ENCODE measurements around the gene TRIM4. TPM values are rescaled to one million over a fixed set of nuclear protein-coding genes. Genes with fewer than 3 reads are reported as not detected.
A peak's percentile ranks its signal among the peaks of the same experiment; 100 is the strongest.

Gene TRIM4
- total RNA-seq, 4 donors from 2014 or later: 53.8 to 68.1 (median 58.1) TPM

DNA sequence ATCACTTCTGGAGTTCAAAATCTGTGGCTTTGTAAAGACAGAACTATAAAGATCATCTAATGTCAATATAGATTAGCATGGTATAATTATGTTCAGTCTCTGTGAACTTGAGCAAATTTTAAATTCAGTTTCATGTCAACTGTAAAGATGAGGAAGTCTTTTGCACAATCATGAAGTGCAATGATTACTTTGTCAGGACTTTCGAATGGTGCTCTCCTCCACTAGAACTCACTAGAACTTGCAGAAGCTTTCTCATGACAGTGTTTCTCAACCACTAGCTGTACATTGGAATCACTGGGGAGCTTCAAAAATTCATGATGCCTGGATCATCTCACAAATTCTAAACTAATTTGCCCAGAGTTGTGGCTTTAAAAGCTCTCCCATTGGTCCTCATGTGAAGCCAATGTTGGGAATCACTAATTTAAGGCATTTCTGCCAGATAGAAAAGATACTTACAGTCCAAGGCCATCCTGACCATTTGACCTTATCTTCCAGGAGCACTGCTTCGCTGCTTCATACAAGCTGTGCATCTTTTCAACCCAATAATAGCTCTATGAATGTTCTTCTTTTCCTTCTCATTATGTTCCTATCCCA, 55.4 kb downstream of the TRIM4 start:
- WGBS, 2 donors: 53 to 57% methylated on average over 2 of the region's 2 CpGs
- Histone ChIP-seq H3K4me1 (peaks cover 0 to 23% (median 0%) of the 10 kb centered on the region in 4 donors), H3K27me3 (no peaks in the 10 kb centered on the region), H3K4me3 (no peak overlapping the region), H3K9me3 (peaks cover 0 to 26% (median 0%) of the 10 kb centered on the region in 4 donors), H3K27ac (no peak overlapping the region), H3K36me3 (no peaks in the 10 kb centered on the region)
- TF ChIP-seq EP300 (IDR thresholded peaks at IDR 0.05): no peak
- no peak for TF ChIP-seq POLR2A (IDR thresholded peaks at IDR 0.05)
- TF ChIP-seq, protein P1, sequence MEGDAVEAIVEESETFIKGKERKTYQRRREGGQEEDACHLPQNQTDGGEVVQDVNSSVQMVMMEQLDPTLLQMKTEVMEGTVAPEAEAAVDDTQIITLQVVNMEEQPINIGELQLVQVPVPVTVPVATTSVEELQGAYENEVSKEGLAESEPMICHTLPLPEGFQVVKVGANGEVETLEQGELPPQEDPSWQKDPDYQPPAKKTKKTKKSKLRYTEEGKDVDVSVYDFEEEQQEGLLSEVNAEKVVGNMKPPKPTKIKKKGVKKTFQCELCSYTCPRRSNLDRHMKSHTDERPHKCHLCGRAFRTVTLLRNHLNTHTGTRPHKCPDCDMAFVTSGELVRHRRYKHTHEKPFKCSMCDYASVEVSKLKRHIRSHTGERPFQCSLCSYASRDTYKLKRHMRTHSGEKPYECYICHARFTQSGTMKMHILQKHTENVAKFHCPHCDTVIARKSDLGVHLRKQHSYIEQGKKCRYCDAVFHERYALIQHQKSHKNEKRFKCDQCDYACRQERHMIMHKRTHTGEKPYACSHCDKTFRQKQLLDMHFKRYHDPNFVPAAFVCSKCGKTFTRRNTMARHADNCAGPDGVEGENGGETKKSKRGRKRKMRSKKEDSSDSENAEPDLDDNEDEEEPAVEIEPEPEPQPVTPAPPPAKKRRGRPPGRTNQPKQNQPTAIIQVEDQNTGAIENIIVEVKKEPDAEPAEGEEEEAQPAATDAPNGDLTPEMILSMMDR (IDR thresholded peaks at IDR 0.05): no peak
- DNase-seq (ENCODE audit: low spot score in 2 of 2): no peak

DNA sequence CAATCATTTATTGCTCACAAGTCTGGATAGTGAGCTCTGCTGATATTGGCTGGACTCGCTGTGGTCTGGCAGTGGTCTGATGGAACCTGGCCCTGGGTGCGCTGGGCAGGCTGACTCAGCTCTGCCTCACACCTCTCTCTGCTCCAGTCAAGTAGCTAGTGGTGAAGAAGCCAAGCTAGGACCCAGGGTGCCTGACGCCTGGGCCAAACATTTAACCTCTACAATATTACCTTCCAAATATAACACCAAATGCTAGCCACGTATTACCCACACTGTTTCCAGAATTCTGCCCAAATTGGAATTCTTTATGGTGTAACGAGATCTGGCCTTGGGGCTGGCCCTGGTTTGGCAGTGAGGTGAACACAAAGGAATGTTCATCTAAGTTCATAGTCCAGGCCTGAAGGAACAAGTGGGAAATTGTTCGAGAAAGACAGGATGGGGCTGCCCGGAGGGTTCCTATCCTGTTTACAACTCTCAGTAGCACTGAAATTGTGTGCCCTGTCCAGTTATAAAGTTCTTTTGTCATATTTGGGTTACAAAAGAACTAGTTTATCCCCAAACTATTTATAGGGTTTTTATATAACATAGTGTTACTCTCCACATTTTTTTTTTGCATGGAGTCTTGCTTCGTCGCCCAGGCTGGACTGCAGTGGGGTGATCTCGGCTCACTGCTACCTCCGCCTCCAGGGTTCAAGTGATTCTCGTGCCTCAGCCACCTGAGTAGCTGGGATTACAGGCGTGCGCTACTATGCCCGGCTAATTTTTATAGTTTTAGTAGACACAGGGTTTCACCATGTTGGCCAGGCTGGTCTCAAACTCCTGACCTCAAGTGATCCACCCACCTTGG, 58.8 kb downstream of the TRIM4 start:
- peak; percentile 19 to 40 for DNase-seq (ENCODE audit: low spot score in 2 of 2)
- H3K27me3 ChIP-seq: no peaks in the 10 kb centered on the region
- no peaks in the 10 kb centered on the region for H3K36me3 ChIP-seq
- TF ChIP-seq EP300 (IDR thresholded peaks at IDR 0.05): peak in 1 of 2 donors; percentile 47
- TF ChIP-seq POLR2A (IDR thresholded peaks at IDR 0.05): no peak
- 47 to 50% methylated on average over 15 of the region's 15 CpGs for WGBS, 2 donors
- peak overlapping the region in 3 of 4 donors; percentile 60 to 68 (median 64) for H3K27ac ChIP-seq
- peaks cover 0 to 22% (median 0%) of the 10 kb centered on the region in 4 donors for H3K9me3 ChIP-seq
- peaks cover 0 to 23% (median 0%) of the 10 kb centered on the region in 4 donors for H3K4me1 ChIP-seq
- H3K4me3 ChIP-seq: no peak overlapping the region

DNA sequence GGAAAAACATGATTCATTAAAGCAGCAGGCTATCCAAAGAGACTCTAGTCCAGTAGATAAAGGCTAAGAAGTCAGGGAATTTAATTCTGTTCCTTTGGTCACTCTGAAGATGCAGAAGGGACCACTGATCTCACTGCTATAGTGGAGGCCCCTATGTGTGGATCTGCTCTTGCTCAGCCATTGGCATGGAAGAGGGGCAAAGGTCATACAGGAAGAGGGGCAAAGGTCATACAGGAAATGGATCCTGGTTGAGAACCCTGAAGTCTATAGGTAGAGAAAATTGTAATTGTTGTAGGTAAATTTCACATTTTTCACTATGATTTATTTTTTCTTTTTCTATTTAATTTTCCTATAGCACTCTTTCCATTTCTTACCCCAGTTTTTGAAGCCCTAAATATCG, 64.1 kb downstream of the TRIM4 start:
- Histone ChIP-seq H3K27me3 (no peaks in the 10 kb centered on the region), H3K4me3 (no peak overlapping the region), H3K9me3 (no peaks in the 10 kb centered on the region), H3K27ac (no peak overlapping the region), H3K36me3 (no peaks in the 10 kb centered on the region), H3K4me1 (peaks cover 0 to 10% (median 0%) of the 10 kb centered on the region in 4 donors)
- TF ChIP-seq POLR2A (IDR thresholded peaks at IDR 0.05): no peak
- no peak for TF ChIP-seq EP300 (IDR thresholded peaks at IDR 0.05)
- TF ChIP-seq, protein P1 (IDR thresholded peaks at IDR 0.05): no peak
- 88 to 89% methylated on average over 1 of the region's 1 CpG for WGBS, 2 donors
- no peak for DNase-seq (ENCODE audit: low spot score in 2 of 2)

DNA sequence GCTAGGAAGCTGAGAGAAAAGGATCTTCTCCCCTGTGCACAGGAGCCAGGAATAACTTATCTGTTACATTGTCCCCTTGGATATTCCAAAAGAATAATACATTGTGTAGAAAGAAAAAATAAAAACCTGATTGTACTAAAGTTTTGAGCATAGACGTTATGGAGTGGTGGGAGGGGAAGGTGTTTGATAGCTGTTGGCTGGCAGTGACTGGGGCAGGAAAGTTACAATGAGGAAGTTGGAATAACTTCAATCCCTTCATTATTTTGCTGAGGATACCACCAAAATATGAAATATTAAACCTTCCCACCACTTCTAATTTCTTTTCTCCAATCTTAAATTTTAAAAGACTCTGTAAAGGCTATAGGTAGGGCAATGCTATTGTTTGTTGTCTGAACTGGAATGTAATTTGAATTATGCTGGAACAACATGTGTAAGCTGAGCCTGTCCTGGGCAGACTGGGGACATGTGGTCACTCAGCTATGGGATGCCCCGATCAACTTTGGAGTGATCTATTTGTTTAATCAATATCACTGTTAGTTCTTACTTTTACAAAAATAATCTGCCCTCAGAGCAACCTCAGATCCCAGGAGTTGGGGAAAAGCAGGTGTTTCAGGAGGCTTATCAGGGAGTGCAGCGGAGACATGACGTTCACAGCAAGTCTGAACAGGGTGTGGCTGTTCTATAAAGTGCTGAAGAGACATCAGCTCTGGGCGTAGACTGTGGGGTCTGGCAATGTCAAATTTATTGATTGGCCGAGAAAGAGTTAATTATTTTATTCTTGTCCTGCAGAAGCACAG, 70.7 kb downstream of the TRIM4 start:
- WGBS, 2 donors: 75 to 77% methylated on average over 6 of the region's 6 CpGs
- Histone ChIP-seq H3K36me3 (no peaks in the 10 kb centered on the region), H3K9me3 (no peaks in the 10 kb centered on the region), H3K27ac (no peak overlapping the region), H3K4me3 (no peak overlapping the region), H3K27me3 (no peaks in the 10 kb centered on the region), H3K4me1 (no peaks in the 10 kb centered on the region)
- no peak for DNase-seq (ENCODE audit: low spot score in 2 of 2)
- TF ChIP-seq POLR2A (IDR thresholded peaks at IDR 0.05) (no peak), EP300 (IDR thresholded peaks at IDR 0.05) (no peak)
- TF ChIP-seq, protein P1 (IDR thresholded peaks at IDR 0.05): no peak

DNA sequence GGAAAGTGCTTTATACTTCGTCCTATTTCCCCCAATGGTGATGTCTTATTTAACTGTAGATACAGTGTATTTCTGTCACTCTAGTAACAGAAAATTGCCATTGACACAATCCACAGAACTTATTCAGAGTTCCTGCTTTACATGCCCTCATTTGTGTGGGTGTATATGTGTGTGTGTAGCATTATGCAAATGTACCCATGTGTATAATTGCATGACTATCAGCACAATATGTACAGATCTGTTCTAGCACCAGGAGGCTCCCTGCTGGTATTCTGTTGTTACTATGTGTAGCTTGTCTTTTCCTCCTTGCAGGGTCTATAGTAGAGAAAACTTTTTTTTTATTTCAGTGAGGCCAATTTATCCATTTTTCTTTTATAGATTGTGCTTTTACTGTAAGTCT, 75.0 kb downstream of the TRIM4 start:
- TF ChIP-seq POLR2A (IDR thresholded peaks at IDR 0.05) (no peak), EP300 (IDR thresholded peaks at IDR 0.05) (no peak)
- TF ChIP-seq, protein P1 (IDR thresholded peaks at IDR 0.05): no peak
- Histone ChIP-seq H3K4me3 (no peak overlapping the region), H3K36me3 (no peaks in the 10 kb centered on the region), H3K27me3 (no peaks in the 10 kb centered on the region), H3K27ac (no peak overlapping the region), H3K4me1 (peaks cover 0 to 4% (median 0%) of the 10 kb centered on the region in 4 donors), H3K9me3 (no peaks in the 10 kb centered on the region)
- 45 to 46% methylated on average over 1 of the region's 1 CpG for WGBS, 2 donors
- no peak for DNase-seq (ENCODE audit: low spot score in 2 of 2)
